Calu3 (cell line): ENCODE data around the gene GLIPR2. TPM values are rescaled to one million over a fixed set of nuclear protein-coding genes. Genes with fewer than 3 reads are reported as not detected.

Source experiments
- BruUV-seq: library from RNA; stranded (reverse); fragments of 400-500 nt; replicated peaks from 2 replicates; lab custom pipeline; 2021; lab: Mats Ljungman, UMichigan
- CTCF ChIA-PET: fragments of 300-600 bp; sonication (Branson Sonifier 250); formaldehyde crosslinking; loops from one replicate; lab custom pipeline; 2022; ENCODE audit warnings: antibody characterized with exemption; lab: Charles Lee
- DNase-seq: peaks from one replicate; pipeline ENCODE4 v3.0.0; 2022
- H3K27ac Mint-ChIP-seq: one replicate; pipeline ENCODE4 v1.8.0; 2022; ENCODE audit warnings: mixed read lengths; ENCODE audit not compliant: unreplicated experiment
- H3K27me3 Mint-ChIP-seq: one replicate; pipeline ENCODE4 v1.8.0; 2022; ENCODE audit warnings: mixed read lengths; ENCODE audit not compliant: unreplicated experiment
- H3K36me3 Mint-ChIP-seq: one replicate; pipeline ENCODE4 v1.8.0; 2022; ENCODE audit warnings: mild to moderate bottlenecking, moderate library complexity, mixed read lengths; ENCODE audit not compliant: insufficient read depth, unreplicated experiment
- H3K4me1 Mint-ChIP-seq: one replicate; pipeline ENCODE4 v1.8.0; 2022; ENCODE audit warnings: mild to moderate bottlenecking, low read depth, mixed read lengths; ENCODE audit not compliant: unreplicated experiment
- H3K4me3 Mint-ChIP-seq: one replicate; pipeline ENCODE4 v1.8.0; 2022; ENCODE audit warnings: mild to moderate bottlenecking, low read depth, moderate library complexity, mixed read lengths; ENCODE audit not compliant: unreplicated experiment
- H3K9me3 Mint-ChIP-seq: one replicate; pipeline ENCODE4 v1.8.0; 2022; ENCODE audit warnings: low read depth, mixed read lengths; ENCODE audit not compliant: unreplicated experiment
- intact Hi-C: fragments of 100-400 bp; cut with micrococcal nuclease; formaldehyde crosslinking; loops from one replicate; pipeline ENCODE4 v1.10.0; 2022; ENCODE audit not compliant: unreplicated experiment
- total RNA-seq: library from RNA; stranded (reverse); gene quantifications from 2 replicates; pipeline ENCODE4 v1.2.3, GENCODE V29; 2022
- TF ChIP-seq, protein P1 (sequence below): fragments of 200-600 bp; IDR thresholded peaks from one replicate; pipeline ENCODE4 v1.8.0; 2022; ENCODE audit warnings: antibody characterized with exemption; ENCODE audit not compliant: unreplicated experiment

The GLIPR2 gene
- total RNA-seq, 1 experiment from 2014 or later = 0.19 TPM

DNA sequence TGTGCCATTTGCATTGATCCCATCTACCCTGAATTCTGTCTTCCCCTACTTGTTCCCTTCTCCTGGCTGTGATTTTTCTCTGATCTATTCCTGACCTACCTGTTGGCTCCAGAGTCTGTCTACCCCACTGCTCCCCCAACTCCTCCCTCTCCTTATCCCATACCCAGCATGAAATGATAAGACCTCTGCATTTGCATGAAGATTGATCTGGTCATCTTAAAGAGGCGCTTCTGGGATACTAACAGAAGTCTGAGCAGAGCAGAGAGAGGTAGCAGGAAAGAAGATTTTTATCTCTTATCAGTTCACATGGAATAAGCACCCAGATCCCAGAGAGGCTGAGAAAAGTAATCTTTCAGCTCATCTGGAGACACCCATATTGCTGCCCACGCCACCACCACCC lies 18.3 kb upstream of the GLIPR2 start:
- CTCF ChIA-PET = no interaction called here

DNA sequence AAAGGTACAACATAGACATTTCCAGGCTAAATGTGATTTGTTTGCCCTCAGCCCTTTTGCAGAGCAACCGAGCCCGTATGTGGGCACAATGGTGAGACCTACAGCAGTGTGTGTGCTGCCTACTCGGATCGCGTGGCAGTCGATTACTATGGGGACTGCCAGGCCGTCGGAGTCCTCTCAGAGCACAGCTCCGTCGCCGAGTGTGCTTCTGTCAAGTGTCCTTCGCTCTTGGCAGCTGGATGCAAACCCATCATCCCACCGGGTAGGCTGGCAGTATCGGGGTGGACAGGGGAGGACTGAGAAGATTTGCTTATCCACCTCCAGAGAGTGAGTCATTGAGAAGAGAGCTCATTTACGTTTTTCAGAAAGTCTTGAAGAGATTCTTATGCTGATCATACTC lies 17.8 kb upstream of the GLIPR2 start:
- no peak for DNase-seq
- H3K4me3 Mint-ChIP-seq = no peak overlapping the region
- intact Hi-C loops = no loop called here
- no peaks in the 10 kb centered on the region for H3K4me1 Mint-ChIP-seq
- peaks cover 24% of the 10 kb centered on the region for H3K27me3 Mint-ChIP-seq
- no TSS peak for BruUV-seq
- TF ChIP-seq, protein P1, sequence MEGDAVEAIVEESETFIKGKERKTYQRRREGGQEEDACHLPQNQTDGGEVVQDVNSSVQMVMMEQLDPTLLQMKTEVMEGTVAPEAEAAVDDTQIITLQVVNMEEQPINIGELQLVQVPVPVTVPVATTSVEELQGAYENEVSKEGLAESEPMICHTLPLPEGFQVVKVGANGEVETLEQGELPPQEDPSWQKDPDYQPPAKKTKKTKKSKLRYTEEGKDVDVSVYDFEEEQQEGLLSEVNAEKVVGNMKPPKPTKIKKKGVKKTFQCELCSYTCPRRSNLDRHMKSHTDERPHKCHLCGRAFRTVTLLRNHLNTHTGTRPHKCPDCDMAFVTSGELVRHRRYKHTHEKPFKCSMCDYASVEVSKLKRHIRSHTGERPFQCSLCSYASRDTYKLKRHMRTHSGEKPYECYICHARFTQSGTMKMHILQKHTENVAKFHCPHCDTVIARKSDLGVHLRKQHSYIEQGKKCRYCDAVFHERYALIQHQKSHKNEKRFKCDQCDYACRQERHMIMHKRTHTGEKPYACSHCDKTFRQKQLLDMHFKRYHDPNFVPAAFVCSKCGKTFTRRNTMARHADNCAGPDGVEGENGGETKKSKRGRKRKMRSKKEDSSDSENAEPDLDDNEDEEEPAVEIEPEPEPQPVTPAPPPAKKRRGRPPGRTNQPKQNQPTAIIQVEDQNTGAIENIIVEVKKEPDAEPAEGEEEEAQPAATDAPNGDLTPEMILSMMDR = no peak
- no peak overlapping the region for H3K27ac Mint-ChIP-seq
- H3K36me3 Mint-ChIP-seq = no peaks in the 10 kb centered on the region
- CTCF ChIA-PET = no interaction called here
- no peaks in the 10 kb centered on the region for H3K9me3 Mint-ChIP-seq

More for the DNA sequence above, 18.3 kb upstream of the GLIPR2 start:
- no peak overlapping the region for H3K27ac Mint-ChIP-seq
- intact Hi-C loops = no loop called here
- DNase-seq = no peak
- H3K27me3 Mint-ChIP-seq = peaks cover 24% of the 10 kb centered on the region
- no peaks in the 10 kb centered on the region for H3K36me3 Mint-ChIP-seq
- TF ChIP-seq, protein P1 = no peak
- no peak overlapping the region for H3K4me3 Mint-ChIP-seq
- no peaks in the 10 kb centered on the region for H3K9me3 Mint-ChIP-seq
- H3K4me1 Mint-ChIP-seq = no peaks in the 10 kb centered on the region
- BruUV-seq = no TSS peak

DNA sequence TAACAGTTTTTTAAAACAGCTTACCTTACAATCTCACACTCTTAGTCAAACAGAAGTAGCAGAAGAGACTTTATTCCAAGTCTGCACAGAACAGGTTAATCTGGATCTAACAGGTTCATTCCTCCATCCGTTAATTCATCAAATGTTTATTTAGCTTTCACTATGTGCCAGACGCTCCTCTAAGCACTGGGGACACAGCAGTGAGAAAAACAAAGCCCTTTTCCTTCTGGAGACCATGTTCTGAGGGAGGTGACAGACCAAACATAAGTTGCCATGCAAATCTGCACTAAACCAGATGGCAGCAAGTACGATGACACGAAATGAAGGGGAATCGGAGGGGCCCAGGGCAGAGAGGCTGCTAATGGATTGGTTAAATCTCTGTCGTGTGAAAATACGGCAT lies 17.1 kb upstream of the GLIPR2 start:
- TF ChIP-seq, protein P1 = no peak
- H3K4me1 Mint-ChIP-seq = no peaks in the 10 kb centered on the region
- DNase-seq = no peak
- H3K27me3 Mint-ChIP-seq = peaks cover 24% of the 10 kb centered on the region
- H3K27ac Mint-ChIP-seq = no peak overlapping the region
- BruUV-seq = no TSS peak
- no peak overlapping the region for H3K4me3 Mint-ChIP-seq
- CTCF ChIA-PET = no interaction called here
- no peaks in the 10 kb centered on the region for H3K9me3 Mint-ChIP-seq
- intact Hi-C loops = no loop called here
- no peaks in the 10 kb centered on the region for H3K36me3 Mint-ChIP-seq

DNA sequence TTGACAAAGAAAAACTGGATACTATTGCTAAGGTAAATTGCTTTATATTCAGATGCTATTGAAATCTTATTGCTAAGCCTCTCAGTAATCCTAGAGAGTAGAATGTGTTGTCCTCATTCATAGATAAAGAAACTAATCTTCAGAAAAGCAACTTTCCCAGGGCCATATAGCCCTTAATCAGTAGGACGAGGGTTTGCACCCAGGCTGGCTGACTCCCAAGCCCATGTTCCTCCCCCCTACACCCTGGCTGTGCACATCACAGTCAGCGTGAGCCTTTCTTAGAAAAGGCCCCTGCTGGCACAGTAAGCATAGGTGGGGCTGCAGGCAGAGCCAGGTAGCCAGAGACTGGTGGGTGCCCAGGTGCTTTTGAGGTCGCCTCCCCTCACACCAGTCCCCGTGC lies 15.8 kb upstream of the GLIPR2 start:
- H3K27me3 Mint-ChIP-seq = peaks cover 24% of the 10 kb centered on the region
- intact Hi-C loops = no loop called here
- no peaks in the 10 kb centered on the region for H3K36me3 Mint-ChIP-seq
- no peak for DNase-seq
- no peak overlapping the region for H3K27ac Mint-ChIP-seq
- no peaks in the 10 kb centered on the region for H3K9me3 Mint-ChIP-seq
- CTCF ChIA-PET = no interaction called here
- no peaks in the 10 kb centered on the region for H3K4me1 Mint-ChIP-seq
- TF ChIP-seq, protein P1 = no peak
- BruUV-seq = no TSS peak
- H3K4me3 Mint-ChIP-seq = no peak overlapping the region

DNA sequence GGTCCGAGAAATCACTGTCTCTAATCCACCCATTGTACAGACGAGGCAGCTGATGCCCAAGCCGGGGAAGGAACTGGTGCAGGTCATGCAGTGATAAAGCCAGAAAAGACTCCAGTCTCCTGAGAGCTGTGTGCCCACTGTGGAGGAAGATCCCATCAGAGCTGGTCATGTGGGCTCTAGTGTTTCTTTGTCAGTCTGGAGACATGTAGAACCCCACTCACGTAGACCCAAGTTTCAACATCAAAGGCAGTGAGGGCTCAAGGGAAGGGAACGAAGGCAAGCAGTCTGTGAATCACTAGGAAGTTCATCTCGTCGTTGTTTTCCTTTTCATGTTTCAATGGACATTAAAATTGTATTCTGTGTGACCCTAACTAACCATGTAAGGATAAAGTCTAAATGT lies 14.6 kb upstream of the GLIPR2 start:
- Mint-ChIP-seq H3K36me3 (no peaks in the 10 kb centered on the region), H3K4me1 (no peaks in the 10 kb centered on the region), H3K27me3 (peaks cover 24% of the 10 kb centered on the region), H3K4me3 (no peak overlapping the region), H3K27ac (no peak overlapping the region), H3K9me3 (no peaks in the 10 kb centered on the region)
- TF ChIP-seq, protein P1 = no peak
- no TSS peak for BruUV-seq
- no peak for DNase-seq
- CTCF ChIA-PET = no interaction called here
- intact Hi-C loops = no loop called here
